GM10248 (cell line): ENCODE results near the gene GPATCH2.
"Not testable (repeated sequence)": the region's sequence is repeated elsewhere in the genome, so short reads cannot be mapped to it uniquely, and the experiment has no call there.

Experiments used
- CTCF ChIA-PET: fragments of 300-600 bp; sonication (Branson Sonifier 250); formaldehyde crosslinking; extraction: SDS; loops from one replicate; lab custom pipeline; 2021; ENCODE audit warnings: antibody characterized with exemption; lab: Yijun Ruan, JAX
- POLR2A ChIA-PET: fragments of 350-650 bp; sonication (Branson Sonifier 250); formaldehyde crosslinking; extraction: SDS; loops from one replicate; lab custom pipeline; 2020; ENCODE audit warnings: antibody characterized with exemption; lab: Yijun Ruan, JAX
- DNase-seq: peaks from one replicate; pipeline ENCODE4 v3.0.0; 2012; ENCODE audit errors: extremely low spot score
- TF ChIP-seq, protein P1 (sequence below): IDR thresholded peaks from 2 replicates; pipeline ENCODE4 v1.5.1; 2012; ENCODE audit warnings: mild to moderate bottlenecking, low read depth; ENCODE audit errors: extremely low read depth, missing control alignments, control extremely low read depth

Gene GPATCH2

GRCh38 chr1:217392441-217392840, 238.4 kb downstream of the GPATCH2 start:
- TF ChIP-seq, protein P1, sequence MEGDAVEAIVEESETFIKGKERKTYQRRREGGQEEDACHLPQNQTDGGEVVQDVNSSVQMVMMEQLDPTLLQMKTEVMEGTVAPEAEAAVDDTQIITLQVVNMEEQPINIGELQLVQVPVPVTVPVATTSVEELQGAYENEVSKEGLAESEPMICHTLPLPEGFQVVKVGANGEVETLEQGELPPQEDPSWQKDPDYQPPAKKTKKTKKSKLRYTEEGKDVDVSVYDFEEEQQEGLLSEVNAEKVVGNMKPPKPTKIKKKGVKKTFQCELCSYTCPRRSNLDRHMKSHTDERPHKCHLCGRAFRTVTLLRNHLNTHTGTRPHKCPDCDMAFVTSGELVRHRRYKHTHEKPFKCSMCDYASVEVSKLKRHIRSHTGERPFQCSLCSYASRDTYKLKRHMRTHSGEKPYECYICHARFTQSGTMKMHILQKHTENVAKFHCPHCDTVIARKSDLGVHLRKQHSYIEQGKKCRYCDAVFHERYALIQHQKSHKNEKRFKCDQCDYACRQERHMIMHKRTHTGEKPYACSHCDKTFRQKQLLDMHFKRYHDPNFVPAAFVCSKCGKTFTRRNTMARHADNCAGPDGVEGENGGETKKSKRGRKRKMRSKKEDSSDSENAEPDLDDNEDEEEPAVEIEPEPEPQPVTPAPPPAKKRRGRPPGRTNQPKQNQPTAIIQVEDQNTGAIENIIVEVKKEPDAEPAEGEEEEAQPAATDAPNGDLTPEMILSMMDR: no peak
- ChIA-PET CTCF (interaction anchor here (1.5 kb wide), 1 partner anchor 54 kb away, joined by 4 read pairs; no protein-coding TSS in a partner anchor), POLR2A (no interaction called here)
- no peak for DNase-seq

DNA sequence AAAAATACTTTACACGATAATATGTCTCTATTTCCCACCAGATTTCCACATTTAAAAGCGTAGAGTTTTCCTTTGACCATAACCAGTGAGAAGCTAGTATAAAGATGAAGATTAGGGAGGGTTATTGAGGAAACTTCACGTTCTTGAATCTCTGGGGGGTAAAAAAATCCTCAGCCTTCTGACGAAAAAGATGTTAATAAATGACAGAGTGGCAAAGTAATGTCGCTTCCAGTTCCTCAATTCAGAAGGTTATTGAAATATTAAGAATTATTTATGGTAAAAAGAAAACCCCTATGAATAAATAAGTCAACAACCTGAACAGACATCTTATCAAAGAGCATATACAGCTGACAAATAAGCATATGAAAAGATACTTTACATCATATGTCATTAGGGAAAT, 241.0 kb downstream of the GPATCH2 start:
- ChIA-PET CTCF (no interaction called here), POLR2A (no interaction called here)
- DNase-seq: no peak
- TF ChIP-seq, protein P1: no peak

DNA sequence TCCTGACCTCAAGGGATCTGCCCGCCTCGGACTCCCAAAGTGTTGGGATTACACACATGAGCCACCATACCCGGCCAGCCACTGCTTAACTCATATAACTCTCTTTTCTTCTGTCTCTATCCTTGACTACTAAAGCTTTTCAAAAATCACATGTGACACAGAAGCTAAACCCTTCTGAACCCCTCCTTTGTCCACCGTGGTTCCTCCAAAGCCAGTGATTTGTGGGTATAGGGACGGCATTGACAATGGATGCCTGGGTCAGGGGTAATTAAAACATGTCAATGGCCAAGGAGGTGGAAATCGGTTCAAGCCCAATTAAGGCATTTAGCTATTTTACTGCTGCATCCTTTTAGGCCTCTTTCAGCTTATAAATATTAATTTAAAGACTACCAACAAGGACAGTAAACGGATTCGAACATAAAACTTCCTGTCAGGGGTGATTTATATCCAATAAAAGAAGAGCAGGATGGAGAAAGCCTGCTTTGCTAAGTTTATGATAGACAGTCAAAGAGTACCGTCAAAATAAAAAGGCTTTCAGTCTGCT, 242.3 kb downstream of the GPATCH2 start:
- ChIA-PET CTCF (no interaction called here), POLR2A (no interaction called here)
- no peak for DNase-seq
- TF ChIP-seq, protein P1: no peak

- CTCF ChIA-PET, POLR2A ChIA-PET, DNase-seq: not testable (repeated sequence)
Observed at GRCh38 chr1:217381773-217382172, 249.1 kb downstream of the GPATCH2 start.

GRCh38 chr1:217379804-217380203, 251.1 kb downstream of the GPATCH2 start:
- DNase-seq, CTCF ChIA-PET, POLR2A ChIA-PET: not testable (repeated sequence)

GRCh38 chr1:217379336-217379735, 251.6 kb downstream of the GPATCH2 start:
- no peak for DNase-seq
- POLR2A ChIA-PET: no interaction called here
- TF ChIP-seq, protein P1: no peak
- CTCF ChIA-PET: no interaction called here
